D721Med (cell line): ENCODE data around the gene GSS.

Experiments used
- DNase-seq: peaks from one replicate; pipeline ENCODE4 v3.0.0; 2011; ENCODE audit warnings: low spot score; ENCODE audit not compliant: insufficient read length
- FAIRE-seq: peaks from 2 replicates; lab custom pipeline; 2011; peaks lifted over from hg19 to GRCh38; lab: Jason Lieb, UNC
- CTCF ChIP-seq: IDR thresholded peaks from 2 replicates; pipeline ENCODE4 v1.5.1; 2012; ENCODE audit warnings: mild to moderate bottlenecking, control low read depth; ENCODE audit not compliant: insufficient read depth; ENCODE audit errors: missing control alignments

The GSS gene

DNA sequence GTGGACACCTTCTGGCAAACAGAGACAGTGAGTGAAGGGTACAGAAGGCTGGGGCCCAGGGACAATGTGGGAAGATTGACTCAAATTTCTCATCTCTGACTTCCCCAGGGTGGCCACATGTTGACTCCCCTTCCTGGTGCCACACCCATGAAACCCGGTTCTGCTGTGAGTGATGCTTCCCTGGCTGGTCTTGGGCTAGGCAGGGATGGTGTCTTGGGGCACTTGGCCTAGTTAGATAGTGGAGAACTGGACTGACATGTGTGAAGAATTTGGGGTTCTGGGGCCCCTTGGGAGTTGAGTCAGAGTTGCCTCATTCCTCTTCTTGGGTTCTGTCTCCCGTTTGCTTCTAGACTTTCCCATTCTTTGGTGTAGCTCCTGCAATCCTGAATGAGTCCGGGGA lies 34.2 kb downstream of the GSS start:
- TF ChIP-seq CTCF, result no peak
- no peak for DNase-seq

DNA sequence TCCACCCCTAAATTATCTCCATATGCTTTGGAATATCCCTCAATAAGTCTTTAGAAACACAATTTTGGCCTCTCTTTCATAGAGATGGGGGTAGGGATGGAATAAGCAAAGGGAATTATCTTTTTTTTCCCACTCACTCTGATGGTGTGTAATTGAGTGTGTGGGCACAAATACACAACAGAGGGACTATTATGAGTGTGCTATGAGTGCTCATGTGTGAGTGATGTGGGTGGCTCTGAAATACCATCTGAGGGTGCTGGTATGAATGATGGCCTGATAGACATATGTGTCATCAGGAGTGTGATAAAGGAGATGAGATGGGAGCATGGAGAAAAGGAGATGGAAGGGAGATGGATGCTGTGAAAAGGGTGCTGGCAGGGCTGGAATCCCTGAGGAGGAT lies 35.6 kb downstream of the GSS start:
- no peak for FAIRE-seq
- no peak for TF ChIP-seq CTCF
- no peak for DNase-seq

More for the DNA sequence above, 34.2 kb downstream of the GSS start:
- no peak for FAIRE-seq

DNA sequence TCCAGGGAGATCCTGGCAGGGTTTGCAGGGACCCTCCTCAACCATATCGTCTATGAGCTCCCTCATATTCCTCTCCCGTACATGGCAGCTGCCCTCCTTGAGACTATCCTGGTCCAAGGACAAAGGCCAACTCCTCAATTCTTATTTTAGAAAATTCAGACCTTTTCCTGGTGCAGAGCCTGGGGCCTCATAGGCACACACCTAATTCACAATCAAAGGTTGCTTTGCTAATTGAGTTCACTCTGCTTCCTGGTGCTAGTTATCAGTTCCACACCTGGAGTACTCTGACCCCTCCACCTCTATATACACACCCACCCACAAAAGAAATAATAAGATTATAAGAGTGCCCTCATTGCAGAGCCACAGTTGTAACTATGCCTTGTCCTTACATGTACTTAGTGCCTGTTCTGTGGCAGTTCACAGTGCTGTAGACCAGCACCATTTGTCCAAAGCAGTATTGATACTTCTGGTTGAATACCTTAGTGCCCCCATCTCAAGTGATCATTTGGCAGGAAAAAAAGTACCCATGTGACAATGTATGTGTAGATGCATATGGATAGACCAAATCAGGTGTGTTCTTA lies 38.7 kb downstream of the GSS start:
- FAIRE-seq (no peak), DNase-seq (no peak)
- TF ChIP-seq CTCF, result no peak

DNA sequence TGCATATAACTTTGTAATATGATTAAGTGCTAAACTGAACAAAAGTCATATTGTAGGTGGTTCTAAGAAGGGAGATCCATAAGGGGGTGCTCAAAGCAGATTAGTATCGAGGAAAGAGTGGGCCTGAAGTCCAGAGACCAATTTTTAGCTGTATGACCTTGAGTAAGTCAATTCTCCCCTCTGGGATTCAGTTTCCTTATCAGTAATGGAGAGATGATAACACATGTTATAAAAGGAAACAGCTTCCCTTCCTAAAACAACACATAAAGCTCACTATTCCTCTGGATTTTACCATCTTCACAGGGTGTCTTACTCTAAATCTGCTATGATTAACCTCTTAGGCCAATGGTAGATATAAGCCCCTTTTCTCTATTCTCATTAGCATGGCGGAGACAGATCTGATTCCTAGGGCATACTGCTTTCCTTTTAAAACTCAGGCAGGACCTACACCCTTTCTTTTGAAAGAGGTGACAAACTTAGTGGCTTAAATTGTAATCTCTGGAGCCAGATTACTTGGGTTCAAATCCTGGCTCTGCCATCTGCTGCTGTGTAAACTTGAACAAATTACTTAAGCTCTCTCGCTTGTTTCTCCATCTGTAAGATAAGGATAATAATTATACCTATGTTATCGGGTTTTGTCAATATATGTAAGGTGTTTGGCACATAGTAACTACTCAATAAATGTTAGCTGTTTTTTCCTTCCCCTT lies 39.7 kb downstream of the GSS start:
- DNase-seq (peak; percentile 31), FAIRE-seq (peak; percentile 87)
- TF ChIP-seq CTCF, result no peak

DNA sequence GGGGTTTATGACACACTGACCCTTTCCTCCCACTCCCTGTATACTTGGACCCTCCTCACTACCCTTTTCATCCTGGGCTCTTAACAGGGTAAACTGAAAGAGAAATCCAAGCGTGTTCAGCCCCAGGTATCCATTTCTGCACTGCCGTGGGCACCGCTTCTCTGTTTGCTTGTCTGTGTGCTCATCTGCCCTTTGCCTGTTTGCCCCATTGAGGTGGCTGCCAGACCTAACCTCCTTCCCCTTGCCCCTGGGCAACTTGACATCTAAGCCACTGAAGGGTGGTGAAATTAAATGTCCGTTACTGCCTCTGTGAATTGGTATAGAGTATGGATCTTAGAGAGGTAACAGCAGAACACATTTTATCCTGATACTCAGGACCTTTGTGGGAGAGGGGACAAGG lies 40.5 kb downstream of the GSS start:
- no peak for FAIRE-seq
- no peak for TF ChIP-seq CTCF
- no peak for DNase-seq

DNA sequence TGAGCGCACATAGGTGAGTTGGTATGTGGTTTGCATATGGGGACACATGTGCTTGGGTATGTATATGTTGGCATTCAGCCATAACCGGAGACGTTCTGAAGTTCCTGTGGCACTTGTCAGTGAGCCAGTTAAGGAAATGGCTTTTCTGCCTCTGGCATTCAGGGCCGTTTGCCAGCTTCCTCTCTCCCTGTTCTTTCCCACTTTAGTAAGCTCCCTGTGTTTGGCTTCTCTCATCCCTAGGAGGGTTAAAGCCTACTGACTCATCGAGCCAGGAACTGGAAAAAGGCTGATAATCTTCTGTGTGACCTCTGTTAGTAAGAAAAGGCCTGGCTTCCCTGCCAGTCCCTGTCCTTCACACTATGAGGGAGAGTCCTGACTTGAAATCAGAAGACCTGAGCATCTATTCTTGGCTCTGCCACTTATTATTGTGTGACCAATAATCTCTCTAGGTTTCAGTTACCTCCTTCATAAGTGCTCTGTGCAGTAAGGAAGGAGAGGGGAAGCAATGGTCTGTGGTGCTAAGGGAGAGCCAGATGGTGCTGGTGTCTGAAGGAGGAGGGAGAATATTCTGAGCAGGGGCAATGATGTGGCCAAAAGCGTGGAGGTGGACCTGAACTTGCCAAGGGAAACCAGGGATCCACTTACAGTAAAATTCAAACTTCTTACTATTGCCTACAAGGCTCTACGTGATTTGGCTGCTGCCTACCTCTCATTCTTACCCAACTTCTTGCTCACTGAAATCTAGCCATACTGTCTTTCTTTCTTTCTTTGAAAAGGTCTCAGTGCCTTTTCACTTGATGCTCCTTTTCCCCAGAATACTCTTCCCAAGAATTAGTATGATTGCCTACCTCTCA lies 47.8 kb downstream of the GSS start:
- DNase-seq, result no peak
- TF ChIP-seq CTCF, result no peak
- no peak for FAIRE-seq
